ENCODE measurements around the gene ZNF407.

Gene ZNF407

DNA sequence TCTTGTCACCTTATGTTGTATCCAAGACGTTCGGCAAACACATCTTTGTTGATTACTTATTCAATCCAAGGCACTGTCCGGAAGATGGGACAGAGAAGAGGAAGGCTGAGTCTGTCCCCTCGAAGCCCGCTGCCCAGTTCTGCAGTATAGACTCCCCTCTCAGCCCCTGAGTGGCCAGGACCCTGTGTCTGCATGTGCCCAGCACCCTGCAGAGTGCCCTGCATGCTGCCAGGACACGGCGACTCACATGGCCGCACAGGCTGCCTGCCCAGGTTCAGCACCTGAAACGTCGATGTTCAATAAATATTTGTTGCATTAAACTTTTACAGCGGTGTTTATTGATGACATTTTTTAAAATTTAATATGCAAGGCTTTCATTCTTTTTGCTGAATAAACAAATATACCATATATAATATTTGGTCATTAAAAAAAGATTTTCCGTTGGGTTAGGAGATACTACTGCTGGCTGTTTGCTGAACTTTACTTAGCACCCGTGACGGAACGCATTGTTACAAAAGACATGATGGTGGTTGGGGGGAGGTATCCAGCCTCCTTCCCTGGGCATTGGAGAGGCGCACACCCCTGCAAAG is 464.7 kb downstream of the ZNF407 start:
- no peak for DNase-seq

DNA sequence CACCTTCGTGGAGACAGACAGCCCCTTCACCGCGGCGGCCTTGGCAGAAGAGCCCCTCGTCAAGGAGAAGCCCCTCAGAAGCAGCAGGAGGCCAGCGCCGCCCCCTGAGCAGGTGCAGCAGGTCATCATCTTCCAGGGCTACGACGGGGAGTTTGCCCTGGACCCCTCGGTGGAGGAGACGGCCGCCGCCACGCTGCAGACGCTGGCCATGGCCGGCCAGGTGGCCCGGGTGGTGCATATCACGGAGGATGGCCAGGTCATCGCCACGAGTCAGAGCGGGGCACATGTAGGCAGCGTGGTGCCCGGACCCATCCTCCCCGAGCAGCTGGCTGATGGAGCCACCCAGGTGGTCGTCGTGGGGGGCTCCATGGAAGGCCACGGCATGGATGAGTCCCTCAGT is 465.5 kb downstream of the ZNF407 start:
- no peak for DNase-seq

DNA sequence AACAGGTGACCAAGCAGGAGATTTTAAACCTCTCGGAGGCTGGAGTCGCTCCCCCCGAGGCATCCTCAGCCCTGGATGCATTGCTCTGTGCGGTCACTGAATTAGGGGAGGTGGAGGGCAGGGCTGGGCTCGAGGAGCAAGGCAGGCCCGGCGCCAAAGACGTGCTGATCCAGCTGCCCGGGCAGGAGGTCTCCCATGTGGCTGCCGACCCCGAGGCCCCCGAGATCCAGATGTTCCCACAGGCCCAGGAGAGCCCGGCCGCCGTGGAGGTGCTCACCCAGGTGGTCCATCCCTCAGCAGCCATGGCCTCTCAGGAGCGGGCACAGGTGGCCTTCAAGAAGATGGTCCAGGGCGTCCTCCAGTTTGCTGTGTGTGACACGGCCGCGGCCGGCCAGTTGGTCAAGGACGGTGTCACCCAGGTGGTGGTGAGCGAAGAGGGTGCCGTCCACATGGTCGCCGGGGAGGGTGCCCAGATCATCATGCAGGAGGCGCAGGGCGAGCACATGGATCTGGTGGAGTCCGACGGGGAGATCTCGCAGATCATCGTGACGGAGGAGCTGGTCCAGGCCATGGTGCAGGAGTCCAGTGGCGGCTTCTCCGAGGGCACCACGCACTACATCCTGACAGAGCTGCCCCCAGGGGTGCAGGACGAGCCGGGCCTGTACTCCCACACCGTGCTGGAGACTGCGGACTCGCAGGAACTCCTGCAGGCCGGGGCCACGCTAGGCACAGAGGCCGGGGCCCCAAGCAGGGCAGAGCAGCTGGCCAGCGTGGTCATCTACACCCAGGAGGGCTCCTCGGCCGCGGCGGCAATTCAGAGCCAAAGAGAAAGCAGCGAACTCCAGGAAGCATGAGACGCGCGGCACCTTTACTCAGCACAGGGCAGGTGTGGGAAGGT is 466.2 kb downstream of the ZNF407 start:
- no peak for DNase-seq

DNA sequence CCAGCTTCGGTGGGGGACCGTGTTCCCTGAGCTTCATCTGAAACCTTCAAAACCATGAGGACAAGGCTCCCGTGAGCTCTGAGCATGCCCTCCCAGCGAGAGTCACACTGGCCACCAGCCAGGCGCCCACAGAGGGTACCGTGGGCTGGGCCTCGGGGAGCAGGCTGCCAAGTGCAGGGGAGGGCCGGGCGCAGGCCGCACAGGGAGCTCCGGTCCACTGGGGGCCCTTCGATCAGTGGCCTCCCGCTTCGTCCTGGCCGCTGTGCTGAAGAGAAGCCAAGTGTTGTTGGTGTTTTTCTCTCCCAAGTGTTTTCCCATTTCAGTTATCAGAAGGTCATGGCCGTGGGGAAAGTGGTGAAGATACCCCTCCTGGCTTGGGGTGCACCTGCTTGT is 466.8 kb downstream of the ZNF407 start:
- DNase-seq = no peak

DNA sequence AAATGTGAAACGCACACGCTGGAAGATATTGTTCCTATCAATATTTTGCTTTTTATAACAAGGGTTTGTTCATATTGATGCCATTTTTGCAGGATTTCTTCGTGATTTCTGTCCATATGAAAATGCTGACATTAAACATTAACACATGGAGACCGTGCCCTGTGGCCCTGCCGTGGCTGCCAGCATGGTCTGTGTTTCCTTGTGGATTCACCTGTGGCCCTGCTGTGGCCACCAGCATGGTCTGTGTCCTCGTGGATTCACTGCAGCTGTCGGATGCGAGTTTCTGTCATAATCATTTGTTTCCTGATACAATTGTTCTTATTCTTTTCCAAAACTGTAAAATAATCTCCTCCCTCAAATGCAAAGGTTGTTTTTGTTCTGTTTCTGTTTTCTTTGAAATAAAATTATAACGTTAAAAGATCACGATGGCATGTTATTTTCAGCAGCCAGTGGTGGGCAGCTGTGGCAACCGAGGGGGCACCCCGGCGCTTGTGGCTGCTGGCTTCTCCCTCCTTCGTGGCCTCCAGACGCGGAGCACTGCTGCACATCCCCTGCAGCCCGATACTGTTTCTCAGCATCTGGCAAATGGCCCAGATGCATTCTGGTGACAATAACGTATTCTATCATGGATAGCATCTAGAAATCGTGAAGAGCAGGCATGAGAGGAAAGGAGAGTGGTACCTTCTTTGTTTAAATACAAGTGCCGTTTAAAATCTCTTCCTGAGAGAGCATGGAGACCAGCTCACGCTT is 467.8 kb downstream of the ZNF407 start:
- no peak for DNase-seq

DNA sequence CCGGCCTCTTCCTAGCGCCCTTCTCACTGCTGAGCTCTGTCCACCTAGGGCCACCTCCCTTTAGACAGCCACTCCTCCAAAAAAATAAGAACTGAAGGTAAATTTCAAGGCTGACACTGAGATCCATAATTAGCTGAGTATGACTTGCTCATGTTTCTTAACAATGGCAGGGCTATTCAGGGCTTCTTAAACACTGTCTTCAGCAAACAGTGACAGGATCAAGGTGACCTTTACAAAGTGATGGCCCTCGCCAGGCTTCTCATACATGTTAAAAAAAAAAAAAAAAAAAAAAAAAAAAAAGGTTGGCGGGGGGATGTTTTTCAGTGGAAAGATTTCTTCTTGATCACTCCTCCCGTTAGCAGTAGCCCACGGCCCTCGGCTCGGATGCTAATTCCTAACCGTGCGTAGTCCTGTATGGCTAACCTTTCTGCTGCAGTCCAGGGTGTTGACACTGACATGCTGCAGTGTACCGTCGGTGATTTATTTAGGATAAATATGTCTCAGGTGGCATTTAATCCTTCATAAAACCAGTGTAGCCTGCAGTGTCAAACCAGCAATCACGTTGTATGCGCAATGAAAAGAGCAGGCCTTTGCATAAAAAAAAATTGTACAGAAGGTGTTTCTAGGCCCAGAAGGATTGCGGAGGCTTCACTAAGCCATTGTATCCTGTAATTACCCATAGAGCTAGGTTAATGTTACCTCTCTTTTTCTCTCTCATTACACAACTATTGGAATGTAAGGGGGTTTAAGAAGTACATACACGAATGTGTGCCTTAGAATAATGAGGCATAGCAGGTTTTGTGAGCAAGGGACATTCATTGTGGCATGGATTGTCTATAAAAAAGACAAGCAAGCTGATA is 468.6 kb downstream of the ZNF407 start:
- DNase-seq = no peak

DNA sequence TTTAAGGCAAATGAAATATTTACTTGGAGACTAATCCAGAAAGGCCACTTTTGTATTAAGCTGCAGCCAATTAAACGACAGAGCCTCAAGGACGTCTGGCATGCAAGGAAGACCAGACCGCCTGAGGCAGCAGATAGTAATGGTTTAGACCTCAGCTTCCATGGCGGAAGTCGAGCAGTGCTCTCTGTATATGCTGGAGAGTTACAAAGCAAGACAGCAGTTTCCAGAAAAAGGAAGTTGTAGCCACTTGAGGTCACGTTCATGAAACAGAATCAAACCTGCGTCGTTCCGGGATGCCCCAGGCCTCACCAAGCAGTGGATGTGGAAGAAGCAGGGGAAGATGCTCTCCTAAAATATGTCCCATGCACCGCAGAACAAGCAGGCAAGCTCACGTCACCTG is 469.3 kb downstream of the ZNF407 start:
- no peak for DNase-seq

DNA sequence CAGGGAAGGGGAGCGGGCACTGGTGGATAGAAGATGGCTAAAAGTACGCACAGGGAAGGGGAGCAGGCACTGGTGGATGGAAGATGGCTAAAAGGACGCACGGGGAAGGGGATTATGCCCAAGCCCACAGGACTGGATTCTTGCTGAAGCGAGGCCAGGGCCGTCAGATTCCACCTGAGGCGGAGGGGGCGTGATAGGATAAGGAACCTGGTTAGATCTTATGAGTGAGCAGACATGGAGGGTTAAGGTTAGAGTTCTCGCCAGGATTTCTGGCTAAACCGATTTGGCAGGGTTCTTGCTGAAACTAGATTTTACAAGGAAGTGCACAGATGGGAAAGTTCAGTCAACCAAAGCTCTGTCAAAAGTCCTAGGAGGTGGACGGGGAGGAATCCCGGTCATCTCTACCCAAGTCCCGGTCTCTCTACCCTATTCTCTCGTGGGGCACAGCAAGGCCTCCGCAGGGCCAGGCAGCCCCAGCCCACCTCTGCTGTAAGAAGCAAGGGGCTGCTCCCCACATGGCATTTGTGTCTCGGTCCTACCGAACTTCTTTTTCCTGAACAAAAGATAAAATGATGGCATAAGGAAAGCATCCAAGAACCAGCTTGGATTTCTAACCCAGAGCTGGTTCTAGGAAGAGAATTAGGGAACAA is 470.5 kb downstream of the ZNF407 start:
- DNase-seq = no peak

DNA sequence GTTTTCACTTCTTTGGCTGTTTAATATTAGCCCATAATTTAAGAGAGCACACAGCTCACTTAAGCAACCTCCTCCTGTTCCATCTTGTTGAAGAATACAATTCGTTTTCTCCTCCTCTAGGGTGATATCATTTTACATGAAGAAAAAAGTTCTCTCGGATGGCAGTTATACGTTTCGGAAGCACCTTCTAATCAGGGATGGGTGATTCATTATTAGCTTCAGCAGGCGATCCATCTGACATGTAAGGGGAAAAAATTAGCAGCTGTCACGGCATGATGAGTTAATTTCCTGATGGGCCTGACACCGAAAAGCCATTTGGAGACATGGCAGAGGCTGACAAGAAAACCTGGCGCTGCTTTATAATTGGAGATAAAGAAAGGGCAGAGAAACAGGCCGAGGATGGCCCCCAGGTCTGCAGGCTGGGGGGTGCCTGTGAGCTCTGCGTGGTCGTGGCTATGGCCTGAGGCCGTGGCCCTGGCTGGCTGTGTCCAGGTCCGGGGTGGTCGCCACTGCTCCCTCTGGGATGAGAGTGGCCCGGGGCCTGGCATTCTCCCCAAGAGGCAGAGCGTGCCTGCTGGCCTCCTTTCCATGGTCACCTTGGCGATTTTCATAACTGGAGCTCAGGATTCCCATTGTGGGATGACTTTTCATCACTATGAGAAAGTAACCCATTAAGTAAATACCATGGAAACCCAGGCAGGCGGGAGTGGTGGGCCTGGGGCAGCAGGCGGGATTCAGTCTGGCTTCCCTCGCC is 471.2 kb downstream of the ZNF407 start:
- no peak for DNase-seq

DNA sequence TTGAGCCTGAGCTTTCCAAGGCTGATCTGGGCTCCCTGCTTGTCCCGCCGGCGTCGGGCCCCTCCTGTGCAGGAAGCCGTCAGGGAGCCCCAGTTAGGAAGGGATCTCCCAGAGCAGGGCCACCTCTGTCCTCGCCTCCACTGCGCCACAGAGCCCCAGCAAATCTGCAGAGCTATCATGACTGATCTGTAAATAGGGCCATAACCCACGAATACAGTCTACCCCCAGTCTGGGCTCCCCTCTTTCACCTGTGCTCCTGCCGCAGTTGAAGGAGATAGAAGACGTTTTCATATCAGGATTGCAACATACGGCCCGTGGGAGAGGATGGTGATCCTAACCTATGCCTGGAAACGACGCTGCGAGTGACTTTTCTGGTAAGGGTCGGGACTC is 472.6 kb downstream of the ZNF407 start:
- no peak for DNase-seq

DNA sequence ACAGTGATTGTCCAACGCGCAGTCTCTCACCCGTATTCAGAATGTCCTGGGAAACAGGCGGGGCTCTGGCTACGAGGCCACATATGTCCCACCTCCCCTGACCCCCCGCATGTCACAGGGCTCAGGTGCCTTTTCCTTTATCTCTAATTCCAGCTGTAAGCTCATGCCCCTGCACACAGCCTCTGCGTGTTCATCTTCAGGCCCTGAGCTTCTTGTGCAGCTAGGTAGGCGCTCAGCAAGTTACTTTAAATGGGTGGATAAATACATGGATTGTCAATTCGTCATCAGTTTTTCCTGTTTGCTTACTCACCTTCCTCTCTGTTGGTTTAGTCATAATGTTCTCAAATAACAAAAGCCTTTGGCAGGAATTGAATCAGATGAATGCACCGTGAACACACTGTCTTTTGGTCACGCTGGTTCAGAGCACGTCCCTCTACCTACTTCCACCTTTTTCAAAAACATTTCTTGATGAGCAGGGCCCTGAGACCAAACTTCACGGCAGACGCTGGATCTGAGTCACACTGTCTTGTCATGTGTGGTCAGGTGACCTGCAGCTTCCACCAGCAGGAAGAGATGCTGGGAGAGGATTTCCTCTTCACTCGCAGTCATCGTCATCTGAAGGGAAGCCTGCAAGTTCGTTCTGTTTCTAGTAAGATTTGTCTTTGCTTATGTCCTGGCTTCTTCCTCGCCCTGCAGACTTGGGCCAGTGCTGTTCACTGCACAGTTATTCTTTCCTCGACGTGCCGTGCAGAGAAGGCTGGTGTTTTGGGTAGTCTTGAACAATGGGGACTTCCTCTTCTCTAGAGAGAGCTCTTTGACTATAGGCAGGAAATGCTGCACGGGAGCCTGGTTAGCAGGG is 473.2 kb downstream of the ZNF407 start:
- peak; percentile 88 for DNase-seq

DNA sequence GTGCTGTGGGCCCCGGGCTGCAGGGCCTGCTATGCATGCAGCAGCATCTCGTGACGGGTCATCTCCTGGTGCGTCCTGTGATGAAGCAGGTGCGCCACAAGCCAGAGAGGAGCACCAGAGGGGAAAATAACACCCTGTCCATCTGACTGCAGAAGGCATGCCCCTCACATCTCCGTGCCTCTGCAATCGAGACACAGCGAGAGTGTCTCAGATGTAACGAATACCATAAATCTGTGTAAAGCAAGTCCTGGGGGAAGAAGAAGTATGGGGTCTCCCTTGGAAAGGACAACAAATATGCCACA is 473.8 kb downstream of the ZNF407 start:
- no peak for DNase-seq

DNA sequence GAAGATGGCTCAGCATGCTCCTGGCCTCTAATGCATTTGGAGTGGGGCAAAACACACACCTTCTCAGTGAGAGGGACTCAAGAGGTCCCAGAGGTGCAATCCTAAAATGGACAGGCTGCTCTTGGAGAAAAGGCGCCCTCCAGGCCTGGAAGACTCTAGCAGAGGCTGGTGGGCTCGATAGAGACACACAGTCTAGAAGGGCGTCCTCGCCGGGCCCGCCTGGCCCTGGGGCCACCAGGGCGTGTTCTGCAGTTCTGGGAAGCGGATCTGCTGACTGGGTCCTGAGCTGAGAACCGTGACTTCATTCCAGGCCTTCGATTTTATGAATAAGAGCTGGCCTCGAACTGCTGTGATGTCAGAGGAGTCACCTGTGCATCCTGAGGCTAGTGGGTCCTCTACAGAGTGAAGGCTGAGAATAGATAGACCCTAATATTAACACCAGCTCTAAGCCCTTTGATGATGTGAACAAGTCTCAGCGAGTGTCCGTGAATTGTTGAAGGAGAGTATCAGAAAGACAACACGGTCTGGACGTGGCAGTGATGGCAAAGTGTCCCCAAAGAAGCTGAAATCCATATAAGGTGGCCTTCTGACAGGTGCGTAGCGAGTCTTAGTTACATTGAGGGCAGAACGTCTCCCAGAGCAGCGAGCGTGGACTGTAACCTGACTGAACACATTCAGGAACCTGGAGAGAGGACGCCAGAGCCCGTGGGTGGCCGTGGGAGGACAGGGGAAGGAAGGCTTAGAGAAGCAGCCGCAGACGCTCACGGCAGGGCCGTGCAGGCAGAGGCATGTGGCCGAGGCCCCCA is 474.4 kb downstream of the ZNF407 start:
- DNase-seq = no peak

DNA sequence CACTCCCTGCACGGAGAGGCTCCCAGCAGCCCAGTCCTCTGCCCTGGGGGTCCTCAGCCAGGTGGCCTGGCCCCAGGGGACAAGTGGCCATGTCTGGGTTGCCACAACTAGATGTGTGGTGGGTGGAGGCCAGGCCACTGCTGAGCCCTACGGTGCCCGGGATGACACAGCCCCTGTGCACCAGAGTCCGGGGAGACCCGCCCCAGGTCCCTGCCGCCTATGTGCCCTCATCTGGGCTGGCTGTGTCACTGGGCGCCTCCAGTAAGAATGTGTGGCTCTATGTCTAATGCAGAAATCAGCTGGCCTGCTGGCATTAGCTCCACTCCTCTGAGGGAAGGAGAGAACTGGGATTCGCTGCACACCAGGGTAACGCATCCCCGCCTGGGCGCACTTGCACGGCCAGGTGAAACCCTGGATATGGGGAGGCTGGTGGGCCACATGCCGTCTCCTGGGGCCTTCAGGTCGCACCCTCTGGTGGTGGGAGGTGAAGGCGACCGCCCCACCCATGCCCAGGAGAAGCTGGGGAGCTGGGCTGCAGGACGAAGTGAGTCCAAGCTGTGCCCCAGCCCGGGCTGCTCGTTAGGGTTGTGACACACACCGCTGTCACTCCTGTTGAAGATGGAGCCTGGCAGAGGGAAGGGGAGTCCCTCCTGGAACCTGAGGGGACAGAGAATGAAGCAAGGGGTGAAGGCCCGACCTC is 475.2 kb downstream of the ZNF407 start:
- DNase-seq = no peak

DNA sequence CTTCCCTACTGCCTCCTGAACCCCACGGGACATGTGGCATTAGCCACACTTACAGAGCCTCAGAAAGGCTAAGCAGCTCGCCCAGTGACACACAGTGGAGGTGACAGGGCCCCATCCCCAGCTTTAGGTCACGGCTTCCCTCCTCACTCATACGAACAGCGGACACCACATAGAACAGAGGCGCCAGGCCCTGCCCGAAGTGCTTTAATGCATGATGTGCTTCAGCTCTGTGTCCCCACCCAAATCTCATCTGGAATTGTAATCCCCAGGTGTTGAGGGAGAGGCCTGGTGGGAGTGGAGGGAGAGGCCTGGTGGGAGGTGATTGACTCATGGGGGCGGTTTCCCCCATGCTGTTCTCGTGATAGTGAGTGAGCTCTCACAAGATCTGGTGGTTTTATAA is 476.0 kb downstream of the ZNF407 start:
- no peak for DNase-seq

DNA sequence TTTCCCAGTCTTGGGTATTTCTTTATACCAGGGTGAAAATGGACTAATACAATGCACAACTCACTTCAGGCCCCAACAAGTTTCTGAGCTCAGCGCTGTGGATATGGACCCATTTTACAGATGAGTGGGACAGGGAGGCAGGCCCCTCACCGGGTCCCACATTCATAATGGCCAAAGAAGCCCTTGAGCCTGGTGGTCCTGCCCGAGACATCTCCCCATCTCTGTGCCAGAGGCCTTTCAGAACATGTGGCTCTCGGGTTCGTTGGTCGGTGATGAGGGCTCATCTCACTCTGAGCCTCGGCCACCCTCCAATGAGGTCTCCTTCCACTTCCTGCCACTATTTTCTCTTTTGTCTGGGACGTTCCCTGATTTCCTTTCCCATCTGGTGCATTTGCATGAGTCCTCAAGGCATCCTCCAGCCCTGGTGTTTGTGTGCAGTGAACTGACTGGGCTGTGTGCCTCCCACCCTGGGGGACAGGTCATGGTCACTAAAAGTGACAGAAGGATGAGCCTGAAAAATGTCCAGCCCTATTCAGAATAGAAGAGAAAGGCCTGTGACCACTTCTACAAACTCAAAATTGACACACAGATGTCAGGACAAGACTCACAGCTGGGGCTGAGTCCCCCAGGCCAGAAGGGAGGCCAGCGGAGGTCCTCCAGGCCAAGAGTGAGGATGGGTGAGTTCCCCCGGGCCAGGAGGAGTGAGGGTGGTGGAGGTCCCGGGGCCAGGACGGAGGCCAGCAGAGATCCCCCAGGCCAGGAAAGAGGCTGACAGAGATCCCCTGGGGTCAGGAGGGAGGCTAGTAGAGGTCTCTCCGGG is 476.7 kb downstream of the ZNF407 start:
- DNase-seq = no peak

DNA sequence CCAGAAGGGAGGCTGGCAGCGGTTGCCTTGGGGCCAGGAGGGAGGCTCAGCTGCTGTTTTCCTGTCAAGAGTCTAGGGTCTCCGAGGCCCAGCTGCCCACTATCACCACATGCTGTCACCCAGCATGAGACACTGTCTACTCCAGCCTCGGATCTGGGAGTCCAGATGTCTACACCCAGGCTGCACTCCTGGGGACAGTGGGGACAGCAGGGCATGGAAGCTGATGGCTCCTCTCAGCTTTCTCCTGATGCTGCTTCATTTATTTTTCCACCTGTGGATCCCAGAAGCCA is 477.3 kb downstream of the ZNF407 start:
- no peak for DNase-seq

DNA sequence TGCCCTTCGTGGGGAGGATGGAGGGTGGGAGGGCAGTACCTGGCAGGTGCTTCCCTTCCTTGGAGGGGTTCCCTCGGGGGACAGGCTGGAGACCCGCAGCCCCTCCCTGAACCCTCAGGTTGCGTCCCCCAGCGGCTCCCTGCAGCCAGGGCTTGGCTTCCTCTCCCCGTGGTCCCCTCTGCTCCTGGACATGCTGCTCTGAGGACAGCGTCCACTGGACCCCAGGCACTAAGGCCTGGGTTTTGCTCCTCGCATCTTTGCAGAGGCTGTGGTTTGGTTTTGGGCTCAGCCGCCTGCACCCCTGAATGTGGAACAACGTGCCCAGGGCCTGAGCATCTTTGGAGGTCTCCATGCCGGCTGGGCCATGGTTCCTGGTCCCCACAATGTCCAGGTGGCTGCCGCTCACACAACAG is 477.8 kb downstream of the ZNF407 start:
- no peak for DNase-seq

DNA sequence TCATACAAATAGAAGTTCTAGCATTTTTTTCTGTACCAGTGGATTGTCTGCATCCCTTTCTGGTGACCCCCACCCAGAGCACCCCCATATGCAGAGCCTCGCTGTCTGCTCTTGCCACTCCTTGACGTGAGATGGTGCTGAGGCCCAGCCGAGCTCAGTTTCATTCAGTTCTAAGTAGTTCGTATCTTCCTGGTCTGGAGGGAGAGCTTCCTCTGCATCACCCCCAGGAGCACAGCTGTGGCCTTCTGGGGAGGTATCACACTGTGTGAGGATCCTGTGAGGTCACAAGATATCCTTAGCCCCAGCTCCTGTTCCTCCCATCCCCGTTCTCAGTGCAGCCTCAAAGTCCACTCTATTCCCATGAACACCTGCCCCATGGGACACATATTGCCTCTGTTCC is 478.6 kb downstream of the ZNF407 start:
- no peak for DNase-seq

Data from CD4-positive, alpha-beta T cell treated with Interleukin-6 for 4 hours (primary cell).